CD4-positive, alpha-beta T cell (primary cell): Measurements from ENCODE around the gene CNFN. TPM values are rescaled to one million over a fixed set of nuclear protein-coding genes. Genes with fewer than 3 reads are reported as not detected.
A peak's percentile ranks its signal among the peaks of the same experiment; 100 is the strongest.

ENCODE experiments used
- ATAC-seq: fragments of 200-7000 bp; cut with Tn5 transposase; one replicate; pipeline ENCODE4 v1.10.0; 2022; ENCODE audit warnings: mild to moderate bottlenecking; ENCODE audit not compliant: poor library complexity
- CTCF ChIA-PET: fragments of 350-600 bp; sonication (Branson Sonifier 250); formaldehyde crosslinking; loops from one replicate; lab custom pipeline; 2021; ENCODE audit warnings: antibody characterized with exemption, inconsistent platforms; lab: Charles Lee
- POLR2A ChIA-PET: fragments of 350-600 bp; sonication (Branson Sonifier 250); formaldehyde crosslinking; loops from one replicate; lab custom pipeline; 2021; ENCODE audit warnings: antibody characterized with exemption, inconsistent platforms; lab: Charles Lee
- DNase-seq, 14 experiments: peaks; one replicate each; pipeline ENCODE4 v3.0.0-alpha.2; 2013 to 2020; ENCODE audit warnings: mixed read lengths in 2 of 14
- H3K27ac ChIP-seq, 2 donors: one replicate each; pipeline versions ENCODE4 v1.5.1 to v1.7.0; 2013; ENCODE audit warnings: low read length in 2 of 2, low read depth in 1 of 2, mild to moderate bottlenecking in 1 of 2
- H3K27me3 ChIP-seq, 2 experiments: 1 replicate in 1 of 2; 2 replicates in 1 of 2; pipeline versions ENCODE4 v1.6.1 to v1.7.0; 2013; ENCODE audit warnings: low read length in 2 of 2, control low read depth in 1 of 2, mild to moderate bottlenecking in 1 of 2, moderate library complexity in 1 of 2; ENCODE audit not compliant: insufficient read depth in 2 of 2, control insufficient read depth in 1 of 2
- H3K36me3 ChIP-seq: one replicate; pipeline ENCODE4 v1.6.1; 2013; ENCODE audit warnings: low read length, control low read depth; ENCODE audit not compliant: insufficient read depth
- H3K4me1 ChIP-seq: one replicate; pipeline ENCODE4 v1.6.1; 2013; ENCODE audit warnings: low read length, control low read depth; ENCODE audit not compliant: insufficient read depth
- H3K4me3 ChIP-seq: one replicate; pipeline ENCODE4 v1.5.1; 2013; ENCODE audit warnings: mild to moderate bottlenecking, low read length, moderate library complexity
- H3K9me3 ChIP-seq, 2 experiments: 1 replicate in 1 of 2; 2 replicates in 1 of 2; pipeline versions ENCODE4 v1.6.1 to v1.7.0; 2013; ENCODE audit warnings: low read length in 2 of 2, mild to moderate bottlenecking in 2 of 2, control low read depth in 1 of 2, moderate library complexity in 1 of 2; ENCODE audit not compliant: control insufficient read depth in 1 of 2, insufficient read depth in 1 of 2
- H3K27ac Mint-ChIP-seq: one replicate; pipeline ENCODE4 v1.8.0; 2020; ENCODE audit warnings: mixed read lengths
- H3K27me3 Mint-ChIP-seq: one replicate; pipeline ENCODE4 v1.8.0; 2021; ENCODE audit warnings: mixed read lengths
- H3K36me3 Mint-ChIP-seq: one replicate; pipeline ENCODE4 v1.8.0; 2021; ENCODE audit warnings: low read depth, mixed read lengths
- H3K4me1 Mint-ChIP-seq: one replicate; pipeline ENCODE4 v1.8.0; 2021; ENCODE audit warnings: low read depth, mixed read lengths
- H3K4me3 Mint-ChIP-seq: one replicate; pipeline ENCODE4 v1.8.0; 2020; ENCODE audit warnings: mild to moderate bottlenecking, mixed read lengths
- H3K9me3 Mint-ChIP-seq: one replicate; pipeline ENCODE4 v1.8.0; 2020; ENCODE audit warnings: mixed read lengths
- CTCF ChIP-seq: fragments of 200-600 bp; IDR thresholded peaks from one replicate; pipeline ENCODE4 v1.8.0; 2022; ENCODE audit warnings: antibody characterized with exemption, mild to moderate bottlenecking
- intact Hi-C, 2 experiments: fragments of 100-400 bp; cut with DNase I in 1 of 2; cut with micrococcal nuclease in 1 of 2; formaldehyde crosslinking; loops; one replicate each; pipeline versions ENCODE4 v1.15.1 to v1.9.0; 2023 to 2025; cut with DNase I, micrococcal nuclease
- total RNA-seq, 174 experiments: library from RNA in 2 of 174; stranded (reverse) in 2 of 174; gene quantifications; one replicate each; pipeline ENCODE4 v1.2.3 and lab custom pipeline; 2021 to 2026

CNFN gene
- total RNA-seq, 2 experiments from 2014 or later, result not detected

GRCh38 chr19:42397263-42398166, 7.4 kb upstream of the CNFN start:
- H3K4me3 Mint-ChIP-seq, result peak overlapping the region; percentile 89
- no peak for TF ChIP-seq CTCF
- Histone ChIP-seq H3K4me1 (peaks cover 41% of the 10 kb centered on the region), H3K4me3 (peak overlapping the region; percentile 97), H3K27me3 (no peaks in the 10 kb centered on the region), H3K27ac (peak overlapping the region in 1 of 2 donors; percentile 60), H3K36me3 (no peaks in the 10 kb centered on the region), H3K9me3 (no peaks in the 10 kb centered on the region)
- H3K27ac Mint-ChIP-seq, result peak overlapping the region; percentile 76
- peaks cover 51% of the 10 kb centered on the region for H3K4me1 Mint-ChIP-seq
- DNase-seq (peak in 1 of 14 experiments; percentile 44), ATAC-seq (no peak)
- H3K9me3 Mint-ChIP-seq, result no peaks in the 10 kb centered on the region
- no peaks in the 10 kb centered on the region for H3K36me3 Mint-ChIP-seq
- intact Hi-C loops, result loop anchor here (1.0 to 5.0 kb wide), 3 partner anchors 25 to 72 kb away; partner anchors contain the start of gene MEGF8 (in 2 of the 2)
- H3K27me3 Mint-ChIP-seq, result no peaks in the 10 kb centered on the region
- CTCF ChIA-PET, result interaction anchor here (0.9 to 1.7 kb wide), 3 partner anchors 22 to 53 kb away, joined by 3 read pairs; no protein-coding TSS in a partner anchor
- POLR2A ChIA-PET, result interaction anchor here (1.0 to 1.4 kb wide), 3 partner anchors 26 to 53 kb away, joined by 3 to 10 read pairs (median 3); no protein-coding TSS in a partner anchor

DNA sequence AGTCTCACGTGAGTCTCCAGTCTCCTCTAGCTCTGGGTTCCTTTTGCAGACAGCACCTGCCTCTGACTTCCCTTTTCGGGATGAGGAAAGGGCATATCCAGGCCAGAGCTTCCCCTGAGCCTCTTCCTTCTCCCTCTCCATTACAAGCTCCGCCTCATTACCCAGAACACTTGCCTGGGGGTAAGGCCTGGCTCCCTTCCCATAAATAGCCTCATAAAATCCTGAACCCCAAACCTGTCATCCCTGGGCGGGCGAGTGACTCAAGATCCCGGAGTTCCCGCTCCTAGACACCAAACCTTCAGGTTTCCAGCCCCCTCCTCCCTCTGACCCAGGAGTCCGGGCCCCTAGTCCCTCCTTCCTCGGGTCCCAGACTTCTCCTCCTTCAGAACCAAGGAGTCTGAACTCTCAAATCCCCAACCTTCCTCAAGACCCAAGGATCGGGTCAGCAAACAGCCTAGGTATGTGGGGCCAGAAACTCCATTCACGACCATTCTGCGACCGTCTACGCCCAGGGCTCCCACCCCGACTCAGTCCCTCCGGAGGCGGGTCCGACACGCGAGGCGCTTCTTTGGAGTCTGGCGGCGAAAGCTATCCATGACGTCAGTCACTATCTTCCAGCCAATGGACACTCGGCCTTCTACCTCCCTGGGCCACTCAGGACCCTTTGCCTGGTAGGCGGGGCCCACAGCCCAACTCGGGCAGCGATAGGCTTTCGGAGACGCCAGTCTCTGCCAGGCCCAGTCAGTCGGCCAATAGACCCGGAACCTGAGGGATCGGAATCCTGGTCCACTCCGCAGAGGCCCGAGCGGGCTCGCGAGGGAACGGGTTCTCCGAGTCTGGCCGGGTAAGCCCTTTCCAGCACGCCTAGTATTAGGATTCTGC, 6.5 kb upstream of the CNFN start:
- H3K27me3 Mint-ChIP-seq, result peaks cover 6% of the 10 kb centered on the region
- Histone ChIP-seq H3K27me3 (no peaks in the 10 kb centered on the region), H3K4me1 (peaks cover 34% of the 10 kb centered on the region), H3K27ac (peak overlapping the region in 1 of 2 donors; percentile 60), H3K36me3 (no peaks in the 10 kb centered on the region), H3K9me3 (no peaks in the 10 kb centered on the region), H3K4me3 (peak overlapping the region; percentile 97)
- peak; percentile 77 to 96 (median 90) for DNase-seq
- ATAC-seq, result peak; percentile 90
- no peaks in the 10 kb centered on the region for H3K9me3 Mint-ChIP-seq
- ChIA-PET CTCF (interaction anchor here (0.9 to 1.7 kb wide), 3 partner anchors 23 to 54 kb away, joined by 3 read pairs; no protein-coding TSS in a partner anchor), POLR2A (interaction anchor here (1.0 to 1.4 kb wide), 4 partner anchors 10 to 264 kb away, joined by 3 to 10 read pairs (median 4); no protein-coding TSS in a partner anchor)
- peak overlapping the region; percentile 76 for H3K27ac Mint-ChIP-seq
- H3K4me3 Mint-ChIP-seq, result peak overlapping the region; percentile 89
- H3K4me1 Mint-ChIP-seq, result peaks cover 43% of the 10 kb centered on the region
- TF ChIP-seq CTCF, result no peak
- intact Hi-C loops, result loop anchor here (1.0 to 5.0 kb wide), 3 partner anchors 26 to 71 kb away; partner anchors contain the start of gene MEGF8 (in 2 of the 2)
- H3K36me3 Mint-ChIP-seq, result no peaks in the 10 kb centered on the region

DNA sequence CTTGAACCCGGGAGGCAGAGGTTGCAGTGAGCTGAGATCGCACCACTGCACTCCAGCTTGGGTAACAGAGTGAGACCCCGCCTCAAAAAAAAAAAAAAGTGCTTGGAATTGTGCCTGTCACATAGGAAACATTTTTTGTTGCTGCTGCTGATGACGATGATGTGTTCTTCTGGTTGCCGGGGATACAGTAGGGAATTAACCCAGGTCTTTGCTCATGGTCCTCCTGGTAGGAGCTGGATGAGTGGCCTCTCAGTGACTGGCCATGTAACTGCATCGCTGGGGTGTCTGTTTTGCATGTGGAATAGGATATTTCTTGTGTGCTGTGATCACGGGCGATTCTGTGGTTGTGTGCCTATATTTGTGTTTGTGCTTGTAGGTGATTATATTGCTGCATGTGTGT, 4.7 kb upstream of the CNFN start:
- peaks cover 22% of the 10 kb centered on the region for H3K4me1 ChIP-seq
- Mint-ChIP-seq H3K4me1 (peaks cover 29% of the 10 kb centered on the region), H3K36me3 (no peaks in the 10 kb centered on the region), H3K4me3 (peak overlapping the region; percentile 27), H3K9me3 (no peaks in the 10 kb centered on the region), H3K27ac (no peak overlapping the region), H3K27me3 (peaks cover 19% of the 10 kb centered on the region)
- ATAC-seq (no peak), DNase-seq (no peak)
- intact Hi-C loops, result loop anchor here in 1 of 2 experiments (5.0 kb wide), 1 partner anchor 67 kb away; the partner anchor contains the start of gene MEGF8
- ChIA-PET CTCF (interaction anchor here (0.8 kb wide), 1 partner anchor 25 kb away, joined by 4 read pairs; no protein-coding TSS in a partner anchor), POLR2A (no interaction called here)
- H3K4me3 ChIP-seq, result no peak overlapping the region
- peaks cover 2 to 4% of the 10 kb centered on the region in 2 experiments for H3K27me3 ChIP-seq
- no peaks in the 10 kb centered on the region for H3K36me3 ChIP-seq
- no peak overlapping the region for H3K27ac ChIP-seq
- H3K9me3 ChIP-seq, result no peaks in the 10 kb centered on the region
- no peak for TF ChIP-seq CTCF
